Natural killer cell (primary cell): ENCODE measurements around the gene RASSF10. TPM values are rescaled to one million over a fixed set of nuclear protein-coding genes. Genes with fewer than 3 reads are reported as not detected.

ENCODE experiments used
- ATAC-seq, 3 donors: fragments of 150-1000 bp in 2 of 3; fragments of 200-7000 bp in 1 of 3; cut with Tn5 transposase; 1 replicate in 1 of 3; 2 replicates in 2 of 3; pipeline ENCODE4 v1.10.0; 2021; ENCODE audit warnings: mild to moderate bottlenecking in 2 of 3, moderate library complexity in 2 of 3
- DNase-seq, 2 donors: peaks; one replicate each; pipeline versions ENCODE4 v3.0.0 to v3.0.0-alpha.2; 2013 to 2021; ENCODE audit warnings: mixed read lengths in 1 of 2
- H3K27ac ChIP-seq: one replicate; pipeline ENCODE4 v1.5.1; 2013; ENCODE audit warnings: mild to moderate bottlenecking, low read length
- H3K27me3 ChIP-seq: one replicate; pipeline ENCODE4 v1.6.1; 2013; ENCODE audit warnings: low read length; ENCODE audit not compliant: control insufficient read depth, insufficient read depth
- H3K36me3 ChIP-seq: one replicate; pipeline ENCODE4 v1.6.1; 2013; ENCODE audit warnings: low read length; ENCODE audit not compliant: control insufficient read depth, insufficient read depth
- H3K4me1 ChIP-seq: one replicate; pipeline ENCODE4 v1.6.1; 2013; ENCODE audit warnings: low read length; ENCODE audit not compliant: control insufficient read depth, insufficient read depth
- H3K4me3 ChIP-seq: one replicate; pipeline ENCODE4 v1.5.1; 2013; ENCODE audit warnings: low read length
- H3K9me3 ChIP-seq: one replicate; pipeline ENCODE4 v1.6.1; 2013; ENCODE audit warnings: low read length; ENCODE audit not compliant: control insufficient read depth, insufficient read depth
- H3K27ac Mint-ChIP-seq, 2 donors: one replicate each; pipeline ENCODE4 v1.8.0; 2022; ENCODE audit warnings: mild to moderate bottlenecking in 2 of 2, mixed read lengths in 2 of 2, moderate library complexity in 1 of 2
- H3K27me3 Mint-ChIP-seq, 2 donors: one replicate each; pipeline ENCODE4 v1.8.0; 2022; ENCODE audit warnings: low read depth in 2 of 2, mixed read lengths in 2 of 2
- H3K36me3 Mint-ChIP-seq: one replicate; pipeline ENCODE4 v1.8.0; 2022; ENCODE audit warnings: mixed read lengths
- H3K4me1 Mint-ChIP-seq, 2 donors: one replicate each; pipeline ENCODE4 v1.8.0; 2022; ENCODE audit warnings: mixed read lengths in 2 of 2
- H3K4me3 Mint-ChIP-seq: one replicate; pipeline ENCODE4 v1.8.0; 2022; ENCODE audit warnings: mild to moderate bottlenecking, moderate library complexity, mixed read lengths
- H3K9me3 Mint-ChIP-seq, 2 donors: one replicate each; pipeline ENCODE4 v1.8.0; 2022; ENCODE audit warnings: mixed read lengths in 2 of 2
- WGBS: methylation state at CpG from one replicate; pipeline ENCODE4 v1.1.7; 2013; ENCODE audit warnings: missing lambda C conversion rate; ENCODE audit not compliant: insufficient coverage; 5-methylcytosine and 5-hydroxymethylcytosine counted together
- intact Hi-C: fragments of 100-400 bp; cut with micrococcal nuclease; formaldehyde crosslinking; loops from one replicate; pipeline ENCODE4 v1.14.2; 2022
- total RNA-seq, 4 donors: library from RNA; stranded (reverse); fragments of 120-200 nt in 1 of 4; gene quantifications; one replicate each; pipeline versions ENCODE4 v1.2.3 to v1.2.4, GENCODE V29; 2013 to 2022
- TF ChIP-seq, protein P1 (sequence below): fragments of 200-600 bp; IDR thresholded peaks from one replicate; pipeline ENCODE4 v1.8.0; 2022; ENCODE audit warnings: antibody characterized with exemption

RASSF10 gene
- total RNA-seq, 3 donors from 2014 or later (not counting 1 experiment from before 2014, with no cell fraction given): not detected

DNA sequence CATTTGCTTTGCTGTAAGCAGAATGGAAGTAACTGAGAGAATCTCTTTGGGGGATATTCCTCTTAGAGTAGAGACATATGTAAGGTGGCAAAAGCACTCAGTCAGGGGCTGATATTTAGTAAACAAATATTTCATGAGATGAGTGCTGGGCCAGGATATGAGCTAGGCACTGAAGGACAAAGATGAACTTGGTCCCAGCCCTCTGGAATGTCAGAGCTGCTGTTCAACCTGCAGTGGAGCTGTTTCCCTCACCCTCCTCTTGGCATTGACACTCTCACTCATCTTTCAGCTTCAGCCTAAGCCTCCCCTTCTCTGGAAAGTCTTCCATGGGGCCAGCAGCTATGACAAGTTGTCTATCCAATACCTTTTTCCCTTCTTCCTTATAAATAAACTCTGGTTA, 22.2 kb downstream of the RASSF10 start:
- H3K4me3 ChIP-seq: no peak overlapping the region
- no peak overlapping the region for H3K27ac ChIP-seq
- intact Hi-C loops: no loop called here
- DNase-seq: no peak
- Mint-ChIP-seq H3K27me3 (peaks cover 9 to 15% of the 10 kb centered on the region in 2 donors), H3K27ac (no peak overlapping the region), H3K4me1 (no peaks in the 10 kb centered on the region), H3K36me3 (no peaks in the 10 kb centered on the region), H3K9me3 (no peaks in the 10 kb centered on the region), H3K4me3 (no peak overlapping the region)
- no peaks in the 10 kb centered on the region for H3K4me1 ChIP-seq
- H3K9me3 ChIP-seq: no peaks in the 10 kb centered on the region
- TF ChIP-seq, protein P1, sequence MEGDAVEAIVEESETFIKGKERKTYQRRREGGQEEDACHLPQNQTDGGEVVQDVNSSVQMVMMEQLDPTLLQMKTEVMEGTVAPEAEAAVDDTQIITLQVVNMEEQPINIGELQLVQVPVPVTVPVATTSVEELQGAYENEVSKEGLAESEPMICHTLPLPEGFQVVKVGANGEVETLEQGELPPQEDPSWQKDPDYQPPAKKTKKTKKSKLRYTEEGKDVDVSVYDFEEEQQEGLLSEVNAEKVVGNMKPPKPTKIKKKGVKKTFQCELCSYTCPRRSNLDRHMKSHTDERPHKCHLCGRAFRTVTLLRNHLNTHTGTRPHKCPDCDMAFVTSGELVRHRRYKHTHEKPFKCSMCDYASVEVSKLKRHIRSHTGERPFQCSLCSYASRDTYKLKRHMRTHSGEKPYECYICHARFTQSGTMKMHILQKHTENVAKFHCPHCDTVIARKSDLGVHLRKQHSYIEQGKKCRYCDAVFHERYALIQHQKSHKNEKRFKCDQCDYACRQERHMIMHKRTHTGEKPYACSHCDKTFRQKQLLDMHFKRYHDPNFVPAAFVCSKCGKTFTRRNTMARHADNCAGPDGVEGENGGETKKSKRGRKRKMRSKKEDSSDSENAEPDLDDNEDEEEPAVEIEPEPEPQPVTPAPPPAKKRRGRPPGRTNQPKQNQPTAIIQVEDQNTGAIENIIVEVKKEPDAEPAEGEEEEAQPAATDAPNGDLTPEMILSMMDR: no peak
- H3K36me3 ChIP-seq: no peaks in the 10 kb centered on the region
- no peak for ATAC-seq
- no peaks in the 10 kb centered on the region for H3K27me3 ChIP-seq

DNA sequence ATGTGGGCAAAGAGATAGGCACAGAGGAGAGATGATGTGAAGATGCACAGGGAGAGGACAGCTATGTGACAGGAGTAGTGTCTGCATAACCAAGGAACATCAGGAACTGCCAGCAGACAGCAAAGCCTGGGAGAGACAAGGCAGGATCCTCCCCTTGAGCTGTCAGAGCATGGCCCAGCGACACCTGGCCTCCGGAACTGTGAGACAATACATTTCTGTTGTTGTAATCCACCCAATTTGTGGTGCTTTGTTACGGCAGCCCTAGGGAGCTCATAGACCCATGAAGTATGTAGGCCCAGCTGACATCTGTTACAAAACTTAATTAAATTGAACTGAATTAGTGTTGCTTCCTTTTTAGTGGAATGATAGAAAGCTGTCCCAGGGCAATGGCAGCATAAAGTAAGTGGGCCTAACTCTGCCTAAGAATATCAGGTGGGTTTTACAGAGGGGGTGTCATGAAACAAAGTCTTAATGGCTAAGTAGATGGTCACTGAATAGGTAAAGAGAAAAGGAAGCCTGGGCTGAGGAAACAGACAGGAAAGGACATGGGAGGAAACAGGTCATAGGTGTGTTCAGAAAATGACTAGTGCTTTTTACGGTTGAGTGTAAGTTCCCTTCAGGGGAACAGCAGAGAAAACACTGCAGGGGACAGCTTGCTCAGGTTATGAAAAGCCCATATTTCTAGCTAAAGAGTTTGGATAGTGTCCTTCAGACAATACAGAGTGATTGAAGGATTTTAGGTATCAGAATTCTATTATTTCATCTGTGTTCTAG, 24.8 kb downstream of the RASSF10 start:
- no peak overlapping the region for H3K4me3 ChIP-seq
- no peaks in the 10 kb centered on the region for H3K9me3 Mint-ChIP-seq
- H3K27me3 ChIP-seq: no peaks in the 10 kb centered on the region
- H3K9me3 ChIP-seq: no peaks in the 10 kb centered on the region
- intact Hi-C loops: no loop called here
- no peaks in the 10 kb centered on the region for H3K4me1 Mint-ChIP-seq
- no peaks in the 10 kb centered on the region for H3K4me1 ChIP-seq
- 81% methylated on average over 4 of the region's 4 CpGs for WGBS
- no peak overlapping the region for H3K27ac Mint-ChIP-seq
- H3K36me3 Mint-ChIP-seq: no peaks in the 10 kb centered on the region
- DNase-seq: no peak
- no peaks in the 10 kb centered on the region for H3K36me3 ChIP-seq
- TF ChIP-seq, protein P1: no peak
- H3K4me3 Mint-ChIP-seq: no peak overlapping the region
- no peak for ATAC-seq
- no peak overlapping the region for H3K27ac ChIP-seq
- peaks cover 19 to 25% of the 10 kb centered on the region in 2 donors for H3K27me3 Mint-ChIP-seq

DNA sequence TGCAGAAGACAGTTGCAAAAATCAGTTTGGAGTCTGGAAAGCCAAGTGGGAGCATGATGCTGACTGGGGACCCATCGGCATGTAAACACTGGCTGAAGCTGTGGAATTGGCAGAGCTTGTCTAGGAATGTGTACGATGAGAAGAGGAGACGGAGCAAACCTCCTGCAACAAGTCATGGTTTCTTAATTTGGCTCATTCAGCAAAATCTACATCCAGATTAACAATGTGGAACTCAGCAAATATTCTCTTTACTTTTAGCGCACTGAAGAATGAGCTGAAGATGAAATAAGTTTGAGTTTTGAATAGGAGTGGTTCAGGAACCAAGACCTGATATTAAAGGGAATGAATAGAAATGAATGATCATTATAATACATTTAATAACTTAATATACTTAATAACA, 26.6 kb downstream of the RASSF10 start:
- Histone ChIP-seq H3K36me3 (no peaks in the 10 kb centered on the region), H3K9me3 (no peaks in the 10 kb centered on the region), H3K4me1 (no peaks in the 10 kb centered on the region), H3K27ac (no peak overlapping the region), H3K27me3 (no peaks in the 10 kb centered on the region), H3K4me3 (no peak overlapping the region)
- Mint-ChIP-seq H3K36me3 (no peaks in the 10 kb centered on the region), H3K4me3 (no peak overlapping the region), H3K4me1 (no peaks in the 10 kb centered on the region), H3K27ac (no peak overlapping the region), H3K27me3 (peaks cover 27 to 34% of the 10 kb centered on the region in 2 donors), H3K9me3 (no peaks in the 10 kb centered on the region)
- intact Hi-C loops: no loop called here
- ATAC-seq (no peak), DNase-seq (no peak)
- 77% methylated on average over 2 of the region's 4 CpGs for WGBS
- TF ChIP-seq, protein P1: no peak

DNA sequence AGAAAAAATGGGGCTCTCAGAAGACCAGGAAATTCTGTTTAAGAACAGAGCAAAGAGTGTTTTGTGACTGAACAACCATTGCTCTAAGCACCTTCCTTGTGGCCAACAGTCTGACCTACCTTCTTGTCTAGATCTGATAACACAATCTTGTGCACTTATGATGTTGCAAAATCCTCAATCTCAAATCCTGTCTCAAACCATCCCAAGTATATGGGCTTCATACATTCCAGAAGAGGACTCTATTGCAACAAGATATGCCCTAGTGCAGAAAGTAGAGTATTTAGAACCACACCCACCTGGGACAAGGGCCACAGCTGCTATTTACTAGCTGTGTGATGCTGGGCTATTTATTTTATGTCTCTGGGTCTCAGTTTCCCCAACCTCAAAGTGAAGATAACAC, 27.1 kb downstream of the RASSF10 start:
- ATAC-seq: no peak
- H3K36me3 Mint-ChIP-seq: no peaks in the 10 kb centered on the region
- intact Hi-C loops: no loop called here
- TF ChIP-seq, protein P1: no peak
- H3K36me3 ChIP-seq: no peaks in the 10 kb centered on the region
- H3K9me3 ChIP-seq: no peaks in the 10 kb centered on the region
- H3K27ac Mint-ChIP-seq: no peak overlapping the region
- H3K27me3 ChIP-seq: peaks cover 2% of the 10 kb centered on the region
- H3K4me1 Mint-ChIP-seq: no peaks in the 10 kb centered on the region
- no peak overlapping the region for H3K27ac ChIP-seq
- no peaks in the 10 kb centered on the region for H3K4me1 ChIP-seq
- H3K4me3 ChIP-seq: no peak overlapping the region
- H3K9me3 Mint-ChIP-seq: no peaks in the 10 kb centered on the region
- no peak overlapping the region for H3K4me3 Mint-ChIP-seq
- peaks cover 29 to 39% of the 10 kb centered on the region in 2 donors for H3K27me3 Mint-ChIP-seq
- no peak for DNase-seq
